ENCODE measurements around the gene TMPRSS2. TPM values are rescaled to one million over a fixed set of nuclear protein-coding genes. Genes with fewer than 3 reads are reported as not detected.
"Not testable (repeated sequence)": the region's sequence is repeated elsewhere in the genome, so short reads cannot be mapped to it uniquely, and the experiment has no call there.

The TMPRSS2 gene
- polyA plus RNA-seq, 10 donors, result 0.18 to 0.87 (median 0.25) TPM; not detected in 7

GRCh38 chr21:41428311-41428710 is 79.6 kb downstream of the TMPRSS2 start:
- no peak for DNase-seq

GRCh38 chr21:41427556-41427955 is 80.4 kb downstream of the TMPRSS2 start:
- no peak for DNase-seq

- peak in 1 of 3 donors; percentile 50 for DNase-seq
Observed at GRCh38 chr21:41426676-41427404, 81.1 kb downstream of the TMPRSS2 start.

- DNase-seq, result peak; percentile 20 to 72 (median 66)
Observed at GRCh38 chr21:41425954-41426675, 81.8 kb downstream of the TMPRSS2 start, which contains the start of gene MX1. Gene MX1, plus strand, starts transcription at chr21:41426239. Its CDS starts 5,832 bp downstream, at chr21:41432071.

GRCh38 chr21:41425588-41425953 is 82.4 kb downstream of the TMPRSS2 start:
- DNase-seq, result no peak

- DNase-seq, result not testable (repeated sequence)
Observed at GRCh38 chr21:41423305-41423636, 84.7 kb downstream of the TMPRSS2 start.

- no peak for DNase-seq
Observed at GRCh38 chr21:41422546-41423304, 85.2 kb downstream of the TMPRSS2 start.

GRCh38 chr21:41420998-41421397 is 87.0 kb downstream of the TMPRSS2 start:
- DNase-seq, result not testable (repeated sequence)

GRCh38 chr21:41419921-41420862 is 87.8 kb downstream of the TMPRSS2 start:
- peak; percentile 93 to 95 (median 93) for DNase-seq

- peak in 1 of 3 donors; percentile 9 for DNase-seq
Observed at GRCh38 chr21:41418956-41419680, 88.8 kb downstream of the TMPRSS2 start.

- no peak for DNase-seq
Observed at GRCh38 chr21:41418393-41418792, 89.6 kb downstream of the TMPRSS2 start.

GRCh38 chr21:41417505-41417904 is 90.5 kb downstream of the TMPRSS2 start:
- DNase-seq, result not testable (repeated sequence)

Other genes starting within 250 kb of the TMPRSS2 start
- under 1 TPM; 0.24 to 0.58 (median 0.36) TPM for gene FAM3B, start 191.4 kb downstream of the TMPRSS2 start, polyA plus RNA-seq (ENCODE audit: insufficient read length in 10 of 10)
- gene MX2, start 146.1 kb downstream of the TMPRSS2 start, polyA plus RNA-seq (ENCODE audit: insufficient read length in 10 of 10), result 1 to 10 TPM; 1.1 to 3.9 (median 1.7) TPM
- 1 to 10 TPM; 1.9 to 6.1 (median 4.0) TPM for gene MX1, start 81.9 kb downstream of the TMPRSS2 start, polyA plus RNA-seq (ENCODE audit: insufficient read length in 10 of 10)